ENCODE results near the gene ZBTB47. TPM values are rescaled to one million over a fixed set of nuclear protein-coding genes. Genes with fewer than 3 reads are reported as not detected.

Gene ZBTB47
- total RNA-seq, 1 donor from 2014 or later = 38.8 TPM

- Mint-ChIP-seq H3K4me1 (ENCODE audit: low read depth) (peaks cover 4% of the 10 kb centered on the region), H3K4me3 (ENCODE audit: unreplicated experiment) (no peak overlapping the region), H3K36me3 (ENCODE audit: low read depth) (no peaks in the 10 kb centered on the region), H3K9me3 (ENCODE audit: low read depth) (no peaks in the 10 kb centered on the region), H3K27ac (ENCODE audit: unreplicated experiment) (no peak overlapping the region), H3K27me3 (ENCODE audit: low read depth) (peaks cover 17% of the 10 kb centered on the region)
- TF ChIP-seq, protein P1, sequence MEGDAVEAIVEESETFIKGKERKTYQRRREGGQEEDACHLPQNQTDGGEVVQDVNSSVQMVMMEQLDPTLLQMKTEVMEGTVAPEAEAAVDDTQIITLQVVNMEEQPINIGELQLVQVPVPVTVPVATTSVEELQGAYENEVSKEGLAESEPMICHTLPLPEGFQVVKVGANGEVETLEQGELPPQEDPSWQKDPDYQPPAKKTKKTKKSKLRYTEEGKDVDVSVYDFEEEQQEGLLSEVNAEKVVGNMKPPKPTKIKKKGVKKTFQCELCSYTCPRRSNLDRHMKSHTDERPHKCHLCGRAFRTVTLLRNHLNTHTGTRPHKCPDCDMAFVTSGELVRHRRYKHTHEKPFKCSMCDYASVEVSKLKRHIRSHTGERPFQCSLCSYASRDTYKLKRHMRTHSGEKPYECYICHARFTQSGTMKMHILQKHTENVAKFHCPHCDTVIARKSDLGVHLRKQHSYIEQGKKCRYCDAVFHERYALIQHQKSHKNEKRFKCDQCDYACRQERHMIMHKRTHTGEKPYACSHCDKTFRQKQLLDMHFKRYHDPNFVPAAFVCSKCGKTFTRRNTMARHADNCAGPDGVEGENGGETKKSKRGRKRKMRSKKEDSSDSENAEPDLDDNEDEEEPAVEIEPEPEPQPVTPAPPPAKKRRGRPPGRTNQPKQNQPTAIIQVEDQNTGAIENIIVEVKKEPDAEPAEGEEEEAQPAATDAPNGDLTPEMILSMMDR (IDR thresholded peaks at IDR 0.05) = no peak
- DNase-seq (ENCODE audit: low spot score) = peak; percentile 87
These were observed 50.2 kb downstream of the ZBTB47 start for GRCh38 chr3:42703695-42704025.

- H3K27ac Mint-ChIP-seq (ENCODE audit: unreplicated experiment) = no peak overlapping the region
These were observed 50.8 kb downstream of the ZBTB47 start for GRCh38 chr3:42704136-42704841.

GRCh38 chr3:42705058-42705767 lies 51.7 kb downstream of the ZBTB47 start:
- Mint-ChIP-seq H3K4me3 (ENCODE audit: unreplicated experiment) (no peak overlapping the region), H3K9me3 (ENCODE audit: low read depth) (no peaks in the 10 kb centered on the region), H3K27ac (ENCODE audit: unreplicated experiment) (no peak overlapping the region), H3K4me1 (ENCODE audit: low read depth) (peaks cover 4% of the 10 kb centered on the region), H3K36me3 (ENCODE audit: low read depth) (no peaks in the 10 kb centered on the region), H3K27me3 (ENCODE audit: low read depth) (peaks cover 15% of the 10 kb centered on the region)
- TF ChIP-seq, protein P1 (IDR thresholded peaks at IDR 0.05) = no peak
- DNase-seq (ENCODE audit: low spot score) = peak; percentile 69

More at GRCh38 chr3:42704136-42704841, 50.8 kb downstream of the ZBTB47 start:
- Mint-ChIP-seq H3K27me3 (ENCODE audit: low read depth) (peaks cover 15% of the 10 kb centered on the region), H3K36me3 (ENCODE audit: low read depth) (no peaks in the 10 kb centered on the region), H3K4me1 (ENCODE audit: low read depth) (peaks cover 4% of the 10 kb centered on the region), H3K4me3 (ENCODE audit: unreplicated experiment) (no peak overlapping the region), H3K9me3 (ENCODE audit: low read depth) (no peaks in the 10 kb centered on the region)
- TF ChIP-seq, protein P1 (IDR thresholded peaks at IDR 0.05) = no peak
- DNase-seq (ENCODE audit: low spot score) = no peak

- peaks cover 13% of the 10 kb centered on the region for H3K27me3 Mint-ChIP-seq (ENCODE audit: low read depth)
These were observed 52.6 kb downstream of the ZBTB47 start for GRCh38 chr3:42705962-42706585.

More at GRCh38 chr3:42705962-42706585, 52.6 kb downstream of the ZBTB47 start:
- Mint-ChIP-seq H3K36me3 (ENCODE audit: low read depth) (no peaks in the 10 kb centered on the region), H3K9me3 (ENCODE audit: low read depth) (no peaks in the 10 kb centered on the region), H3K4me3 (ENCODE audit: unreplicated experiment) (no peak overlapping the region), H3K4me1 (ENCODE audit: low read depth) (peaks cover 4% of the 10 kb centered on the region), H3K27ac (ENCODE audit: unreplicated experiment) (no peak overlapping the region)
- TF ChIP-seq, protein P1 (IDR thresholded peaks at IDR 0.05) = no peak
- peak; percentile 41 for DNase-seq (ENCODE audit: low spot score)

All from chondrocyte (in vitro differentiated cells).